Breast epithelium (tissue), 3 donors: ENCODE measurements around the gene PLCB2.

Experiments used
- POLR2A ChIP-seq: fragments of 450-650 bp; IDR thresholded peaks from one replicate; pipeline ENCODE4 v1.6.1; 2016; ENCODE audit warnings: antibody characterized with exemption, mild to moderate bottlenecking, moderate library complexity
- TF ChIP-seq, protein P1 (sequence below), 3 donors: fragments of 450-650 bp; IDR thresholded peaks; one replicate each; pipeline ENCODE4 v1.5.1; 2016 to 2017; ENCODE audit warnings: antibody characterized with exemption in 3 of 3, mild to moderate bottlenecking in 3 of 3, moderate library complexity in 3 of 3

DNA sequence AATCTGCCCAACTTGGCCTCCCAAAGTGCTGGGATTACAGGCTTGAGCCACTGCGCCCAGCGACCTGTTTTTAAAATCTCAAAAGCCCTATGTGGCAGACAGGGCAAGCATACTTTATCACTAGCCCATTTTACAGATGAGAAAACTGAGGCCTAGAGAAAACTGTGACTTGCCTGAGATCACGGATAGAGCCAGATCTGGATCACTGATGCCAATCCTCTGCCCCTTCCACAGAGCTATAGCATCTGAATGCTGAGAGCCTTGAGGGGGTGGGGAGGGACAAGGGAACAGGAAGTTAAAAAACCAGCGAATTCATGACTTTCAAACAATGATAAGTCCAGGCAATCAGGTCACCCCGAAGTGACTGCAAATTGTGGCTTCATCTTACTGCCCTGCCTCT lies 32.2 kb downstream of the PLCB2 start:
- TF ChIP-seq, protein P1, sequence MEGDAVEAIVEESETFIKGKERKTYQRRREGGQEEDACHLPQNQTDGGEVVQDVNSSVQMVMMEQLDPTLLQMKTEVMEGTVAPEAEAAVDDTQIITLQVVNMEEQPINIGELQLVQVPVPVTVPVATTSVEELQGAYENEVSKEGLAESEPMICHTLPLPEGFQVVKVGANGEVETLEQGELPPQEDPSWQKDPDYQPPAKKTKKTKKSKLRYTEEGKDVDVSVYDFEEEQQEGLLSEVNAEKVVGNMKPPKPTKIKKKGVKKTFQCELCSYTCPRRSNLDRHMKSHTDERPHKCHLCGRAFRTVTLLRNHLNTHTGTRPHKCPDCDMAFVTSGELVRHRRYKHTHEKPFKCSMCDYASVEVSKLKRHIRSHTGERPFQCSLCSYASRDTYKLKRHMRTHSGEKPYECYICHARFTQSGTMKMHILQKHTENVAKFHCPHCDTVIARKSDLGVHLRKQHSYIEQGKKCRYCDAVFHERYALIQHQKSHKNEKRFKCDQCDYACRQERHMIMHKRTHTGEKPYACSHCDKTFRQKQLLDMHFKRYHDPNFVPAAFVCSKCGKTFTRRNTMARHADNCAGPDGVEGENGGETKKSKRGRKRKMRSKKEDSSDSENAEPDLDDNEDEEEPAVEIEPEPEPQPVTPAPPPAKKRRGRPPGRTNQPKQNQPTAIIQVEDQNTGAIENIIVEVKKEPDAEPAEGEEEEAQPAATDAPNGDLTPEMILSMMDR (IDR thresholded peaks at IDR 0.05): no peak
- TF ChIP-seq POLR2A: no peak
